Activated T-cell treated with anti-CD3 and anti-CD28 coated beads for 1 hour (primary cell): ENCODE results near the gene SCLY.

Source experiments
- DNase-seq: peaks from one replicate; pipeline ENCODE4 v3.0.0-alpha.2; 2020; ENCODE audit warnings: low read depth

The SCLY gene

DNA sequence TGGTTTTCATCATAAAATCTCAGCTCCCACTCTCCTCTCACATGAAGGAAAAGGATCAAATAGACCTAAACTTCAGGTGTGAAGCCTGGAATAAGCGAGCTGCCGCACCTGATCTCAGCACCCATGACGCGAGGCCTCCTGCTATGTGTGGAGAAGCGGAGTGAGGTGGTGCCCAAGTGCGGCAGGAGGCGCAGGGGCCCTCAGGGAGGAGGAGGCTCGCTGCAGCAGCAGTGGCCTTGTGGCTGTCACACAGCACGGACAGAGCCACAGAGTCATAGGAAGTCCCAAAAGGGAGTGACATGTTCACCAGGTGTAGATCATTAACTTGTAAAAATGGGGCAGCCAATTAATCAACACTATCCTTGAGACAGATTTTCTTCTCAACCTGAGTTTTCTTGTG, 9.1 kb downstream of the SCLY start:
- DNase-seq: no peak

DNA sequence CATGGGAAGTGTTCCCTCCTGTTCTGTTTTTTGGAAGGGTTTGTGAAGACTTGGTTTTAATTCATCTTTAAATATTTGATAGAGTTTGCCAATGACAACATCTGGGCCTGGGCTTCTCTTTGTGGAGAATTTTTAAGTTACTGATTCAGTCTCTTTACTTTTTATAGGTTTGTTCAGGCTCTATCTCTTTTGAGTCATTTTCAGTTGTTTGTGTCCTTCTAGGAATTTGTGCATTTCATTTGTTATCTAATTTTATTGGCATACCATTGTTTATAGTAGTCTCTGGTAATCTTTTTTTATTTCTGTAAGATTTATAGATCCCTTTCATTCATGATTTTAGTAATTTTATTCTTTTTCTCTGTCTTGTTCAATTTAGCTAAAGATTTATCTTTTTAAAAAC, 14.6 kb downstream of the SCLY start:
- no peak for DNase-seq

DNA sequence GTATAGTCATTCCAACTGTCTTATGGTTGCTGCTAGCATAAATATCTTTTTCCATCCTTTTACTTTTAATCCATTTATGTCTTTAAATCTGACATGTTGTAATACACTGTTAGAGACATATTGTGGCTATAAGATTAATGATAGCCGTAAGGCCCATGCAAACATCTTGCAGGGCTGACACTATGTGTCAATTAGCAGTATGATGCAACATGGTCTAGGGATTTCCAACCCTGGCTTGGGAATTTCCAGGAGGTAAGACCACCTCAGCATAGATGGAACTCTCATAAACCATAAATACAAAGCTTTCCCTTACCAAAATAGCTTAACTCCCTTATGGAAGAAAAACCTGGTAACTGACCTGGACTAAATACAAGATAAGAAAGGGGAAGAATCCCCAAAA, 16.5 kb downstream of the SCLY start:
- no peak for DNase-seq

DNA sequence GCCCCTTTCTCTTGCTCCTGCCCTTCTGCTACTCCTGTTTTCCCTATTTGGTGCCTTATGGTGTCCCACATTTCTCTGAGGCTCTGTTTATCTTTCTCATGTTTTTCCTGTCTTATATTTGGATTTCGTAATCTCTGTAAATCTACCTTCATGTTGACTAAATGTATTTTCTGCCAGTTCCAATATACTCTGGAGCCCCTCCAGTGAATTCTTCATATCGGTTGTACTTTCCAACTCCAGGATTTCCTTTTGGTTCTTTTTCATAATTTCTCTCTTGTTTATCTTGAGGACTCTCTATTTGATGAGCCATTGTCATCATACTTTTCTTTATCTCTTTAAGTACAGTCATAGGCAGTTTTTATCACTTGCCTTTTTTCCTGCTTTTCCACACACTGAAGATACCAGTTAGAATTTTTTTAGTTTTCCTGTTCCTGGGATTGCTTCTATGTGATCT, 19.1 kb downstream of the SCLY start:
- no peak for DNase-seq

DNA sequence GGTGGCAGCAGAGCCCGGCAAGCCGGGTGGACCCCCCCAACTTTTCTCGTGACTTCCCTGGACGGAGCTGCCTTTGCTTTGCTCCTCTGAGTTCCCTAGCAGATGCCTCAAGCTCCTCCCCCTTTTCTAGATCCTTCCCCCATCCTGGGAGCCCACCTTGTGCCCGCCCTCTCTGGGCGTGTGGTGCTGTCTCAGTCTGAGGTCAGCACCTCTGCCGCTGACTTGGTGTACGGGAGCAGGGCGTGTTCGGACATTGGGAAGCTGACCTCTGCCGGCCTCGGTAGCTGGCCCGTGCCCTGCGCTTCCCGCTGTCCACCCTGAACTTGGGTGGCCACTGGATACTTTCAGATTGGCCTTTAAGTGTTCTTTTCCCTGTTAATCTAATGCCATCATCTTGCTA, 19.7 kb downstream of the SCLY start:
- no peak for DNase-seq

DNA sequence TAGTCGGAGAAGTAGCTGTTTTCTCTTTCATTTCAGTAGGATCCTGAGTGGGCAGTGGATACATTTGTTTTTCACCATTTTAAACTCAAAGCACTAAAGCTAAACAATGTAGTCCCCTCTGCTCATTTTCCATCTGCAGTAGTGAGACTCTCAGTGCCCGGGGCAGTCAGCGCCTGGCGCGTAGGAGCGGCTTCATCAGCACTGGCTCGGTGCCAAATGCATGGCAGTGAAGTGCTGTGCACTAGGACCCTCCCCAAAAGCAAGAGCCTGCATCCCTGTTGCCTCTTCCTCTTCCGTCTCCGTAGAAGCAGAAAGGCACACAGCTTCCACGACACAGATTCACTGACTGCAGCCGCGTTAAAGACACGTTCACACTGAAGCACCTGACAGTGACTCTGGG, 20.3 kb downstream of the SCLY start:
- DNase-seq: no peak

DNA sequence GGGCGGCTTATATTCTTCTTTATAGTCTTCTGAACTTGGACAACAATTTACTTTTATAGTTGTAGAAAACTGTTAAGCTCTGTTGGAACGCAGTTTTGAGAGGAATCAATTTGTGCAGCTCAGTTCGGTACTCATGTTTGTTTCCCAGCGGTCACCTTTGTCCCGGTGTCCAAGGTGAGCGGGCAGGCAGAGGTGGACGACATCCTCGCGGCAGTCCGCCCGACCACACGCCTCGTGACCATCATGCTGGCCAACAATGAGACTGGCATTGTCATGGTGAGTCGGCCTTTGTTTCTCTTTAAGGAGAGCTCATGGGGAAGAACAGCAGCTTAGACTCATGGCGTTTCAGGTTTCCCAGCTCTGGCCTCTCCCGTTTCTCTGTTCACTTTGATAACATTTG, 20.8 kb downstream of the SCLY start:
- DNase-seq: no peak

DNA sequence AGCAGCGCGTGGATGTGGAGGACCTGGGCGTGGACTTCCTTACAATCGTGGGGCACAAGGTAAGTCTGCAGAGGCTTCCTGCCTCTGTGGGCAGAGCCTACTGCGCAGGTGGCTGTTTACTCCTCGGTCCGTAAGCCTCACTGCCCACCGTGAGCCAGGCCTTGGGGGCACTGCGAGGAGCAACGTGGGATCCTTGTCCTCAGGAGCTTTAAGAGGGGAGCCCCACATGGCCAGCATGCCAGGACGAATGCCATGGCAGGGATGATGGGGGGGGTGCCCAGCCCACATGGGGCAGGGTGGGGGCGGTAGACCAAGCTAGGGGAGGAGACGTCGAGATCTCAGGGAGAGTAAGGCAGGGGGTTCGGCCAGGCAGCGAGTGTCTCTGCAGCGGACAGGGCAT, 21.4 kb downstream of the SCLY start:
- no peak for DNase-seq

DNA sequence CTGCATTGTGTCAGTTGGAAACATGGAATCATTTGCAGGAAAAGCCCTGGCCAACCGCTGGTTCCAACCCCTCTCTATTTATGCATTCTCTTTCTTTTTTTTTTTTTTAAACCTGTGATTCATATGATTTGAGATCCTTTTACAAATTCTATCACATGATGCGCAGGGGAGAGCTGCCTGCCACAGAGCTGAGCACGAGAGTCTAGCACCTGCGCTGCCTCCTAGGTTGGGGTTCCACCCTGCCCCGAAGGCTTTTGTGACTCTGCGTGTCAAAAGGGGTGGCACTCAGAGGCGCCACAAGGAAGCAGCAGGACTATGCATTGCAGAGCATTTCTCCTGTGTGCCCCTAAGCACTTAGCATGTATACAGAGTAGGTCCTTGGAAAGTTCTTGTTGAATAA, 22.0 kb downstream of the SCLY start:
- no peak for DNase-seq

DNA sequence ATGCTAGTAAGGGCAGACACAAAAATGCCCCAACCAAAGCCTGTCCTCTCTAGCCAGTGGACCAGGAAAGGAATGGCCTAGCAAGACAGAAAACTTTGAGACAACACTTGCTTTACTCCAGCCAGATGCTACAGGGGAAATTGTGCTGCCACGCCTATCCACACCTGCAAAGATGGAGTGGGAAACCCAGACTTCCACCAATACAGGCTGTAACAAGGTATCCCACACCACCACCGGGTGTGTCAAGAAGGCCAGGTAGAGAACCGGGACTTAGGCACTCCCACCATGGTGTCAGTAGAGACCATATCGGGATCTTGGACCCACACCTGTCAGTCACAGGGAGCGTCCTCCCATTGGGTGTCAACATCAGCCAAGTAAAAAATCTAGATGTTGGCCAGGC, 23.1 kb downstream of the SCLY start:
- DNase-seq: no peak

DNA sequence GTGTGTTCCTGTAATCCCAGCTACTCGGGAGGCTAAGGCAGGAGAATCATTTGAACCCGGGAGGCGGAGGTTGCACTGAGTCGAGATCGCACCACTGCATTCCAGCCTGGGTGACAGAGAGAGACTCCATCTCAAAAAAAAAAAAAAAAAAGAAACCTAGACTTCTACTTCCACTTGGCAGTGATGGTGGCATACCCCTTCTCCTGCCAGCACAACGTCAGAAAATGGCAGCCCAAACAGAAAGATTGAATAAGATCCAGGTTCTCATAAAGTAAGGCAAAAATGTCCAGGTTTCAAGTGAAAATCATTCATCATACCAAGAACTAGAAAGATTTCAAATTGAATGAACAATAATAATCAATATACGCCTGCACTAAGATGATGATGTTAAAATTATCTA, 24.0 kb downstream of the SCLY start:
- no peak for DNase-seq

DNA sequence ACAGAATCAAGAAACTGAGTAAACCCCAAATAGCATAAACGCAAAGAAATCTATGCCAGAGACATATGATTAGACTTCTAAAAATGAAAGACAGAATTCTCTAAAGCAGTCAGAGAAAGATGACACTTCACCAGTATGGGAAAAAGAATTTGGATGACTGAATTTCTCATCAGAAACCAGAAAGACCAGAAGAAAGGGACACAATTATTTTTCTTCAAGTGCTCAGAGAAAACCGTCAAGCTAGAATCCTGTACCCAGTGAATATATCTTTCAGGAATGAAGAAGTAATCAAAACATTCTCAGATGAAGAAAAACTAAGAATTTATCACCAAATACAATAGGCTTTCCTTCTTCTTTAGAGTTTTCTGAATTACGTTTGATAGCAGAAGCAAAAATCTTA, 25.1 kb downstream of the SCLY start:
- DNase-seq: no peak

DNA sequence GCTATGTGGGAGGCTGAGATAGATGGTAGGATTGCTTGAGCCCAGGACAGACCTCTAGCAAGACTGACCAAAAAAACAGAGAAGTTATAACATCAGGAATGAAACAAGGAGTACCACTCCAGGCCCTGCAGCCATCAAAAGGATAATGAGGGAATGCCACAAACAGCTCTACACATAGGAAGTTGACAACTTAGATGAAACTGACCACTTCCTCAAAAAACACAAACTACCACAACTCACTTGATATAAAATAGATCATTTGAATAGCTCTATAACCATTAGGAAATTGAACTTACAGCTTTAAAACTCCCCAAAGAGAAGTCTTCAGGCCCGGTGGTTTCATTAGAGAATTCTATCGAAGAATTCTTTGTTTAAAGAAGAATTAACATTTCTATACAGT, 26.4 kb downstream of the SCLY start:
- no peak for DNase-seq

DNA sequence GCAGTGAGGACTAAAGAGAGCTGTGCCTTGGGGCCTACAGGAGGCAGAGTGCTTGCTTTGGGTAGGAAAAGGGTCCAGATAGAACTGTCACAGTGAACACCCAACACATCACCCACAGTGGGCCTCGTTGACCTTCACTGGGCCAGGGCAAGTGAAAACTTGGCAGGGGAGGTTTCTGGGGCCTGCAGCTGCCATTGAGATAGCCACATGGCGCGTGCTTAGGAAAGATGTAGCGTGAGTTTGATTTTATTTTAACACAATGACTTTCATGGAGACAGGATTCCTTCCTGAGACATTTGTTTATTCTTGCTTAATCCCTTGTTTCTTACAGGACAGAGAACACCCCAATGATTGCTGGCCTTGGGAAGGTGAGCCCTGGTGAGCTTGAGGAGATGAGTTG, 30.1 kb downstream of the SCLY start:
- no peak for DNase-seq

DNA sequence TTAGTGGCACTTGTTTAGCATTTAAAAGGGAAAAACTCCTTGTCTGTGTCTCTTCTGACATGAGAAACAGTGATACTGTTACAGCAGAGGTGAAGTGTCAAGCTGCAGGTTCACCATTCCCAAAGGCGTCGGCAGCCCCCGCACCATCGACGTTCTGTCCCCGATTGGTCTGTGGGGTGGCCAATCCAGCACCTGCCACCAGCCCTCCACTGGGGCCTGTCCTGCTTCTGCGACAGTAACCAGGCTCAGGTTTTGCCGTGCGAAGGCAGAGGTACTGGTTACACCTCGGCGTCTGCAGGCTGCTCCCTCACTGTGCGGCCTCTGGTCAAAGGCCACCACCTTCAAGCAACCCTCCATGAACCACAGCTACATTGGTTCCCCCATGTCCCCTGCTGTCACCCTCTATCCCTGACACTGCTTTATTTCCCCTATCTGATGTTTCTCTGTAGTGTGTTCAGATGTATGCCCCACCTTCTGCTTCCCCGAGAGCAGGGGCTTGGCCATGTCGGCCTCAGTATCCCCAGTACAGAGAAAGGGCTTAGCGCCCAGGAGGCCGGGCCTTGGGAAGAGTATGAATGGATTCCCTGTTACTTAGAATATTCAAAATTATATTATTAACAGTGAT, 30.7 kb downstream of the SCLY start:
- no peak for DNase-seq

DNA sequence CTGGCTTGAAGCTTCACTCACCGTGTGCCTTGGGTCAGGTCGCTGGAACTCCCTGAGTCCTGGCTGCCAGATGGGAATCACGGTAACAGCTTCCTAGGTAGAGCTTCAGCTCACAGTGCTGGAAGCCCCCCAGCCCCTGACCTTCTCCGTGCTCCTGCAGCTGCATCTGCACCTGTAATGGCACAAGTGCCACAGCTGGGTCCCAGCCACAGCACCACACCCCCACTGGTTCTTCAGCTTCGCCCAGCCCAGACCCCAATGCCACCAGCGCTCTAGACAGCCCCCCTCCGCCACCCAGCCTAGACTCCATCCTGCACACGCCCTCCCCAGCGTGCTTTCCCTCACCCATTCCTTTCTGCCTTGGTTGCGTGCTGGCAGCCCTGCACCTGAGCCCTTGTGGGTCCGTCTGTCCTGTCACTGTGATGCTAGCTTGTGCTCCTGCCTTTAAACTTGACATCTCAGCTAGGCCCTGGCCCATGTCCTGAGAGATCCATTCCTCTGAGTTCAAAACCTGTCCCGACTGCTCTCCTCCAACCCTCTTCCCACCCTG, 31.8 kb downstream of the SCLY start:
- no peak for DNase-seq

DNA sequence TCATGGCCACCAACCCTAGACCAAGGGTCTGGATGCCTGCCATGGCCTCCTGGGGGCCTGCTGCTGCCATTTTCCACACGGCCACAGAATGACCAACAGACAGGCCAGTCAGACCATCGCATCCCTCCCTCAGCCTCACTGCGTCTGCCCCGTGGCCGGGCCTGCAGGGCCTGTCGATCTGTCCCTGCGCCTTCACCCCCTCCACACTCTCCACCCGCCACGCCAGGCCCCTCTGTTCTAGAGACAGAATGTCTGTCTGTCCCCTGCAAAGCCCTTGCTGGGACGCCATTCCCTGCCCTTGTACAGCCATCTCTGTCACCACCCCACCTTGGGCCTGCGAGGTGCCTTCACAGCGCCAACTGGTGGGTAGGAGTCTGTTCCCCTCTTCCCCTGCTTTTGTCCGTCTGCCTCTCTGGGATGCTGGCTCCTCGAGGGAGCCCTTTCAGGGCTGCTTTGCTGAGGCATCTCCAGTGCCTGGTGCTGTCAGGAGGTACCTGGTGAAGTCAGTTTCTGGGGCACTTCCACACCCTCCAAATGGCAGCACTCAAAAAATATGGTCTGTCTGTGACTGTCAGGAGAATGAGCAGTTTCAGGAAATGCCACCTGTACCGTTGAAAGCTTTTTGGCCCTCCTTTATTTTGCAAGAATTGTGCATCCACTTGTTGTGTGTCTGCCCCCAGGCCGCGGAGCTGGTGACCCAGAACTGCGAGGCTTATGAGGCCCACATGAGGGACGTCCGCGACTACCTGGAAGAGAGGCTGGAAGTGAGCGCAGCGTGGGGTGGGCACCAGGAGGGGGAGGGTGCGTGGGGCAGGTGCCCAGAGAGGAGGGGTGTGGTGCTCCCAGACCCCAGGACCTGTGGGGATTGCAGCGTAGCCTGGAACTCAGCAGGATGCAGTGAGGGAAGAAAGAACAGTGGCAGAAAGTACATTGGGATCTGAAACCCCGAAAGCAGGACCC, 32.7 kb downstream of the SCLY start:
- no peak for DNase-seq

DNA sequence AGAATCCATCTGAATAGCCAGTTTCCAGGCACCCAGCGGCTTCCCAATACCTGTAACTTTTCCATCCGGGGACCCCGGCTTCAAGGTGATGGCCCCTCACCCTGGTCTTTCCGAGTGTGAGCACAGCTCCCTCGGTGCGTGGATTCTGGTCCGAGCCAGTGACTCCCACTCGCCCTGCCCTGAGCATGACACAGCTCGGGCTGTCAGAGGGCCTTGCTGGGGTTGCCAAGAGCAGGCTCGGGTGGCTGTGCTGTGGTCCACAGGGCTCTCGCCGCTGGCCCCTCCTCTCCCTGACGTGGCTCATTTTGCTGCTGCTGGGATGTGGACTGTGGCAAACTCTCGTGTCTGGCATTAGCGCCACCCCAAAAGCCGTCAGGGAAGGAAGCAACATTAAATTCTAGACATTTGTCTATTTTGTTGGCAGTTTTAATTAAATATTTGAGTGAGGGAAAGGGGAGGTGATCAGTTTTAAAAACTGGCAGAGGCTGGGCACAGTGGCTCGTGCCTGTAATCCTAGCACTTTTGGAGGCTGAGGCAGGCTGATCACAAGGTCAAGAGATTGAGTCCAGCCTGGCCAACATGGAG, 33.7 kb downstream of the SCLY start:
- no peak for DNase-seq

DNA sequence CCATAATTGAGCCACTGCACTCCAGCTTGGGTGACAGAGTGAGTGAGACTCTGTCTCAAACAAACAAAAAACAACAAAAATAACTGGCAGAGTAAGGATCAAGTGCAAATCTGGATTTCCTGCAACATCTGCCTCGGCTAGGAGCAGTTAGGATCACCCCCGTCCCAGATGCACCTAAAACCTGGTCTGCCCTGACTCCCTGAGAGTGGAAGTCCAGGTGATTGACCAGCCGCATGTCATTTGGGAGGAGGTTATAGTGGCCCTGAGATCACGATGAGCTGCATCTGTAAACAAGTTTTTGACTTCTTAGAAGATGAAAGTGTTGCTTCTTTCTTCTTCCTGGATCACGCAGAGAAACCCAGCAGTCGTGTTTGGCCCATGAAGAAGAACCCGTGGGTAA, 34.3 kb downstream of the SCLY start:
- DNase-seq: no peak

DNA sequence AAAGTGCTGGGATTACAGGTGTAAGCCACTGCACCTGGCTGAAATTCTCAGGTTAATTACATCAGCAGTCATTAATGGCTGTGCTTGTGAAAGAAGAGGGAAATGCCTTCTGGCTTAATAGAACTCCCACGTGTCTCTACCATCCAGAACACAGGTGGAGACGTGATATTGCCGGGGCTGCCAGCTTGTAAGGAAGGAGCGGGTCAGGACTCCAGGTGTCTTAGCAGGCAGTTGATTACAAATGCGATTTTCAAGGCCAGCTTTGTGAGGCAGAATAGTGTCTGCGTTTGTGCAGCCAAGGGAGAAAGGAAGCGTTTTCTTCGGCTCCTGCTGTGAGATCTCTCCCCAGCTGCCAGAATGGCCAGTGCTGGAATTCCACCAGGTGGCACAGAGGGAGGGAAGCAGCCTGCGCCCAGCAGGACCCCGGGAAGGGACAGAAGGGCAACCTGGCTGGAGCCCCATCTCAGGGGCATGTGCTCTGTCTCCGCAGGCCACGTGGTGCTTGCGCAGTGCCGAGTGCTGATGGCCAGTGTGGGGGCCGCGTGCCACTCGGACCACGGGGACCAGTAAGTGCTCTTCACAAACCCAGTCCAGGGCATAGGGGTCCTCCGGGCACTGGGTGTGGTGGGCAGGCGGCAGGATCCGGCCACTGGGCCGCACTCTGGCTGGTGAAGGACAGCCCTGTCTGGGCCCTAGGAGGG, 35.7 kb downstream of the SCLY start:
- no peak for DNase-seq

DNA sequence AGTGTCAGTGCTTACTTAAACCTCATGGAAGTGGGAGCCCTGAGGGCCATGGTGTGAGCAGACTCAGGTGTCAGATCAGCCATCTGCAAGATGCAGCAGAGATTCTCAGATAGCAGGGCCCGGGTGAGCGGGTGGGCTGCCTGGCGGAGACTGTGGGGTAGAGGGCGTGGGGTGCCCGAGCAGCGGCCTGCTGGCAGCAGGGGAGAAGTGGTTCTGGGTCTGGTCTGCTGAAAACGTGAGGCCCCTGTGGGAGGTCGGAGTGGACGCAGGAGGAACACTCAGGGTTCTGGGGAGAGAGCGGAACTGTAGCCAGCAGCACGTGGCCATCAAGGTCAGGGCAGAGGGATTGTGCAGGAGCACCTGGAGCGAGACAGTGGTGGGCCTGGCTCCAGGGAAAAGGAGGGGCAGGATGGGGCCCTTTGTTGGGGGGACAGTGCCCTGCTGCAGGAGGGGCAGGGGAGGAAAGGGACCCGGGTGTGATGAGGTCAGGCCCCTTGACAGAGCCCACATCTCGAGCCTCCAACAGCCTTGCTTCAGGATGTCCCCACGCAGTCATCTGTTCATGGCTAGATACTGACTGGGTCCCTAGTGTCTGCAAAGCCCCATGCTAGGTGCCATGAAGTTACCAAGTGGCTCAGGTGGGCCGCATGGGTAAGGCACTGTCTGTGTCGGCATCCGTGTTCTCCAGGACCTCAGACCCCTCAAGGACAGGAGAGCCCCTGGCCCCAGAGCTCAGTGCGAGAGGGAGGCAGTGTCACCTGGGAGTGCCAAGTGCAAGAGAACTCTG, 36.6 kb downstream of the SCLY start:
- DNase-seq: no peak
